K562 (cell line): Measurements from ENCODE around the gene OR2AT4. TPM values are rescaled to one million over a fixed set of nuclear protein-coding genes. Genes with fewer than 3 reads are reported as not detected.

ENCODE experiments used
- AFF1 ChIP-seq, 2 experiments: fragments of 450-650 bp; IDR thresholded peaks; 2 replicates each; pipeline ENCODE4 v1.6.1; 2018; ENCODE audit warnings: mild to moderate bottlenecking in 2 of 2, low read depth in 1 of 2; ENCODE audit not compliant: partially characterized antibody in 2 of 2
- CBX3 ChIP-seq, 2 experiments: IDR thresholded peaks; 1 replicate in 1 of 2; 2 replicates in 1 of 2; pipeline ENCODE4 v1.6.1; 2012; ENCODE audit warnings: inconsistent platforms in 2 of 2, low read length in 2 of 2, borderline replicate concordance in 1 of 2, control low read depth in 1 of 2
- CREB3 ChIP-seq: fragments of 450-650 bp; conservative IDR thresholded peaks from 2 replicates; pipeline ENCODE4 v1.6.1; 2016; ENCODE audit warnings: missing genetic modification characterization, low read depth, mild to moderate bottlenecking, missing compliant biosample characterization, moderate library complexity
- CREB3L1 ChIP-seq: fragments of 450-650 bp; IDR thresholded peaks from 2 replicates; pipeline ENCODE4 v1.6.1; 2014; ENCODE audit warnings: low read depth, mild to moderate bottlenecking, moderate library complexity, borderline replicate concordance
- CTBP1 ChIP-seq: fragments of 450-650 bp; IDR thresholded peaks from 2 replicates; pipeline ENCODE4 v1.6.1; 2016; ENCODE audit warnings: borderline replicate concordance
- DMBX1 ChIP-seq: fragments of 250-450 bp; sonication (Bioruptor Pico); IDR thresholded peaks from 2 replicates; pipeline ENCODE4 v1.8.0; 2022; ENCODE audit warnings: inconsistent platforms, mild to moderate bottlenecking, moderate library complexity, borderline replicate concordance
- GTF2F1 ChIP-seq: IDR thresholded peaks from 2 replicates; pipeline ENCODE4 v1.6.1; 2011; ENCODE audit warnings: low read depth, low read length, improper control_type of control experiment
- MCM5 ChIP-seq: fragments of 450-650 bp; IDR thresholded peaks from 2 replicates; pipeline ENCODE4 v1.6.1; 2016; ENCODE audit warnings: low read depth
- MNT ChIP-seq, 2 experiments: fragments of 450-650 bp; conservative IDR thresholded peaks; 2 replicates each; pipeline ENCODE4 v1.6.1; 2017; ENCODE audit warnings: mild to moderate bottlenecking in 2 of 2, moderate library complexity in 2 of 2
- PCBP1 ChIP-seq: fragments of 200-400 bp; formaldehyde crosslinking; IDR thresholded peaks from 2 replicates; pipeline ENCODE4 v1.6.1; 2018; ENCODE audit warnings: mild to moderate bottlenecking, low read depth, low read length; ENCODE audit not compliant: poor library complexity, severe bottlenecking
- POLR2AphosphoS5 ChIP-seq: IDR thresholded peaks from 2 replicates; pipeline ENCODE4 v1.6.1; 2011; ENCODE audit warnings: mild to moderate bottlenecking, low read depth, low read length, moderate library complexity; ENCODE audit not compliant: control insufficient read depth, insufficient read depth
- POLR2H ChIP-seq: IDR thresholded peaks from 2 replicates; pipeline ENCODE4 v1.6.1; 2016; ENCODE audit warnings: missing genetic modification characterization, low read depth, mild to moderate bottlenecking, control low read depth, missing compliant biosample characterization, moderate library complexity
- RAD51 ChIP-seq: fragments of 450-650 bp; IDR thresholded peaks from 2 replicates; pipeline ENCODE4 v1.7.1; 2016; ENCODE audit warnings: low read depth, mild to moderate bottlenecking, borderline replicate concordance
- SMAD4 ChIP-seq: fragments of 250-450 bp; sonication (Bioruptor Pico); conservative IDR thresholded peaks from 2 replicates; pipeline ENCODE4 v1.8.0; 2021; ENCODE audit warnings: inconsistent platforms, mild to moderate bottlenecking, moderate library complexity
- TBP ChIP-seq: optimal IDR thresholded peaks from 2 replicates; pipeline ENCODE3; 2011; ENCODE audit warnings: low read depth, low read length, improper control_type of control experiment
- USF1 ChIP-seq: sonication (generic); formaldehyde crosslinking; IDR thresholded peaks from 2 replicates; pipeline ENCODE4 v1.9.0; 2022; ENCODE audit warnings: mild to moderate bottlenecking, missing genetic modification reagents
- ZFX ChIP-seq: sonication (generic); formaldehyde crosslinking; IDR thresholded peaks from 2 replicates; pipeline ENCODE4 v1.8.0; 2022; ENCODE audit warnings: mild to moderate bottlenecking, missing genetic modification reagents, moderate library complexity
- ZNF785 ChIP-seq: fragments of 250-450 bp; sonication (Bioruptor Pico); IDR thresholded peaks from 2 replicates; pipeline ENCODE4 v1.4.0; 2020; ENCODE audit warnings: mild to moderate bottlenecking
- polyA plus RNA-seq, 8 experiments: library from polyadenylated mRNA; depleted of rRNA in 4 of 8; stranded (reverse) in 5 of 8; unstranded in 3 of 8; fragments of >200 nt; fragmentation: Nextera tagmentation in 2 of 8; fragmentation: Illumina TruSeq in 1 of 8; extraction: Ambion mirVana in 2 of 8; extraction: Trizol in 1 of 8; gene quantifications; 2 replicates each; pipeline versions ENCODE4 v1.2.1 to v1.2.3, GENCODE V29; 2011 to 2014; ENCODE audit warnings: inconsistent platforms in 1 of 8, missing spikeins in 1 of 8
- total RNA-seq, 7 experiments: library from RNA; depleted of rRNA in 6 of 7; stranded (reverse); fragments of >200 nt in 6 of 7; fragmentation: Illumina TruSeq in 2 of 7; extraction: Trizol in 2 of 7; gene quantifications; 2 replicates each; pipeline versions ENCODE4 v1.2.1 to v1.2.3, GENCODE V29; 2011 to 2021; ENCODE audit warnings: low replicate concordance in 1 of 7

Gene OR2AT4
- total and polyA plus RNA-seq, 9 of the 15 experiments (the other 6 are each of a cell fraction or from before 2014, with no cell fraction given) = 0.86 to 3.1 (median 2.0) TPM

- TF ChIP-seq MCM5 (no peak), POLR2AphosphoS5 (0 out of 2 replicates have a peak, but pooled peaks have one; percentile 48), RAD51 (peak; percentile 82), SMAD4 (CRISPR knock-in tag) (peak; percentile 92), AFF1 (IDR thresholded peaks at IDR 0.05; ENCODE audit: low read depth in 1 of 2, partially characterized antibody in 2 of 2) (peak in 1 of 2 experiments; percentile 39), CBX3 (IDR thresholded peaks at IDR 0.05; ENCODE audit: borderline replicate concordance in 1 of 2, low read length in 2 of 2) (peak in 1 of 2 experiments; percentile 61; a peak in 1 of 3 replicates), USF1 (CRISPR knock-in tag) (peak; percentile 89), CREB3 (tag) (0 out of 2 replicates have a peak, but pooled peaks have one; percentile 42), TBP (peak; percentile 53), GTF2F1 (0 out of 2 replicates have a peak, but pooled peaks have one; percentile 50), MNT (conservative IDR thresholded peaks at IDR 0.05) (peak; percentile 53 to 78; a peak in 3 of 4 replicates), POLR2H (tag) (no peak), ZFX (no peak), CREB3L1 (no peak), PCBP1 (no peak), DMBX1 (CRISPR knock-in tag) (0 out of 2 replicates have a peak, but pooled peaks have one; percentile 35), ZNF785 (CRISPR knock-in tag) (no peak), CTBP1 (peak; percentile 72; the same call in 1 of the 2 replicates)
Observed at GRCh38 chr11:75105462-75105925, 8.8 kb upstream of the OR2AT4 start (continued).
